Measurements from ENCODE around the gene MEST.
"Not testable (repeated sequence)": the region's sequence is repeated elsewhere in the genome, so short reads cannot be mapped to it uniquely, and the experiment has no call there.

Gene MEST

DNA sequence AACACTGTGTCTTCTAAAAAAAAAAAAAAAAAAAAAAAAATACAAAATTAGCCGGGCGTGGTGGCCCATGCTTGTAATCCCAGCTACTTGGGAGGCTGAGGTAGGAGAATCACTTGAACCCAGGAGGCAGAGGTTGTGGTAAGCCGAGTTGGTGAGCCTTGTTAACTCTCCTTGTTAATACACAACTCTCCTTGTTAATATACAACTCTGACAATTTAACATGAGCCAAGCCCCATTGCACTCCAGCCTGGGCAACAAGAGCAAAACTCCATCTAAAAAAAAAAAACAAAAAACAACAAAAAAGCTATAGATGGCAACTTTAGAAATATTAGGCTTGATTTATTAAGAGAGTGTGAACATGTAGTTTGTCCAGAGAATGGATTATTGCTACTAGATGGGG is 20.2 kb downstream of the MEST start:
- H3K27me3 ChIP-seq (ENCODE audit: control insufficient read depth, insufficient read depth, low read length); H3K36me3 ChIP-seq (ENCODE audit: control insufficient read depth, insufficient read depth, low read length); H3K4me3 ChIP-seq (ENCODE audit: low read length); H3K4me1 ChIP-seq (ENCODE audit: control insufficient read depth, insufficient read depth, low read length); H3K9me3 ChIP-seq (ENCODE audit: control insufficient read depth, low read length); H3K9ac ChIP-seq (ENCODE audit: low read length): not testable (repeated sequence)

DNA sequence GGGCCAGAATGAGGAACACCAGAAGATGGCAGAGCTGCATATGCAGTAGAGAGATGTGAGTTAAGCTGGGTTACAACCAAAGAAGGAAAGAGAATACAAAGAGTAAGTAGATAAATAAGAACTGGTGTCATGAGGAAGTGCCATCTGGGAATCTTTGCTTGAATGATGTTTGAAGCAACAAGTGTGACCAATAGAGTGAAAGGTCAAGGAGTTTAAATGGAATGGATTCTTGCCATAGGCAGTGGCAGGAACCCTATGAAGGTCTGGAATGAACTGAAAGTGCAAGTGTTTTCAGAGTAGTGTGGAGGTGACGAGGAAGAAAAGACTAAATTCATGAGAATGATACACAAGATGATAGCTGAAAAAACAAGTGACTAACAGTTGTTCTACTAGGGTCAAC is 21.6 kb downstream of the MEST start:
- Histone ChIP-seq H3K4me3 (ENCODE audit: low read length) (no peak overlapping the region), H3K36me3 (ENCODE audit: control insufficient read depth, insufficient read depth, low read length) (no peaks in the 10 kb centered on the region), H3K27me3 (ENCODE audit: control insufficient read depth, insufficient read depth, low read length) (no peaks in the 10 kb centered on the region), H3K4me1 (ENCODE audit: control insufficient read depth, insufficient read depth, low read length) (no peaks in the 10 kb centered on the region), H3K9me3 (ENCODE audit: control insufficient read depth, low read length) (no peaks in the 10 kb centered on the region), H3K9ac (ENCODE audit: low read length) (no peak overlapping the region)

DNA sequence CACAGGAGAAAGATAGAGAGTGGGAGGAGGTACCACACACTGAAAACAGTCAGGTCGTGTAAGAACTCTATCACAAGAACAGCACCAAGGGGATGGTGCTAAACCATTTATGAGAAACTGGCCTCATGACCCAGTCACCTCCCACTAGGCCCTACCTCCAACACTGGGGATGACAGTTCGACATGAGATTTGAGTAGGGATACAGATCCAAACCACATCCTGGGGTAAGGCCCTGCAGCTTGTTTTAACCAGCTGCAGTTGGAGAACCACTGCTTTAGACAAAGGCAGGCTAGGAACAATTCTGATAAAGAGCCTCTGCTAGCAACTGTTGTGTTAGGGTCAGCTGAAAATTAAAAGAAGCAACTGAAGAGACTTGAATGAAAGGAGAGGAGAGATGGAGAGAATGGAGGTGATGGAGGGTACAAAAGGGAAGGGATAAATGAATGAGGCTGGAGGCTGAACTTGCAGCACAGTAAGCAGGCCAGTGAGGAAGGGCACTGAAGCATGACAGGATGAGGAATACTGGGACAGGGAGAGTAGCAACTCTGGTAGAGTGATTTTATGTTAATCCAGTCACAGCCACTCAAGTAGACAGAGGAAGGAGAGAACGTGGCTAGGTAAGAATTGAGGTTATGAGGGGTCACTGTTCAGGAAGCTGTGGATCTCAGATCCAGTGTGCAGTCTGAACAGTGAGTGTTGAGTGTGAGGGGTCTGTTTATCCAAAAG is 23.6 kb downstream of the MEST start:
- H3K9me3 ChIP-seq (ENCODE audit: control insufficient read depth, low read length): no peaks in the 10 kb centered on the region
- H3K9ac ChIP-seq (ENCODE audit: low read length): no peak overlapping the region
- no peaks in the 10 kb centered on the region for H3K36me3 ChIP-seq (ENCODE audit: control insufficient read depth, insufficient read depth, low read length)
- H3K27me3 ChIP-seq (ENCODE audit: control insufficient read depth, insufficient read depth, low read length): no peaks in the 10 kb centered on the region
- no peak overlapping the region for H3K4me3 ChIP-seq (ENCODE audit: low read length)
- no peaks in the 10 kb centered on the region for H3K4me1 ChIP-seq (ENCODE audit: control insufficient read depth, insufficient read depth, low read length)

DNA sequence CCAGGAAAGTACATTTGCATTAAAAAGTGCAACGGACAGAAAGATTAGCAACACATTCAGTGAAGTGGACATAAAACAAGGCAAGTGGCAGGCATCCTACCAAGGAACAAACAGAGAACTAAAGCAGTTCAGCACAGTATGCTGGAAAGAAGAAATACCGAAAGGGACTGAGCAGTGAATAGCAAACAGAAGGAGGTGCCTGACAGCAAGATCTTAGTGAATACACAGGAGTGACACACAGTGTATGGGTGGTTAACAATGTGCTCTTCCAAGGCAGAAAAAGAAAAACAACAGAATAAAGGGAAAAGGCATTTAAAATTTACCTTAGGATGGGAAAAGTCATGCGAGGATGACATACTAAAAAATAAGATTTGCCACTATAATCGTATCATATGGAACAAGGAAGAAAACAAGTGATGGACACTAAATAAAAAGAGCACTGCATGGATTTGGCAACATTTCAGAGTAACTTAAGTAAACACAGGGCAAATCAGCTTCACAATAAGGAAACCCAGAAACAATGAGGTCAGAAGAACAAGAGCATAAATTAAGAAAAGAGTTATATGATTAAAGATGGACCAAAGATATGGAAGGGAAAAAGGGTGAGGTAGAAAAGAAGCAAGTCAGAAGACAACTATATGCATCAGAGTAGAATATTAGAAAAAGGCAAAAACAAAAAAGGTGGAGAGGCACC is 29.5 kb downstream of the MEST start:
- no peaks in the 10 kb centered on the region for H3K27me3 ChIP-seq (ENCODE audit: control insufficient read depth, insufficient read depth, low read length)
- H3K4me3 ChIP-seq (ENCODE audit: low read length): no peak overlapping the region
- H3K9ac ChIP-seq (ENCODE audit: low read length): no peak overlapping the region
- no peaks in the 10 kb centered on the region for H3K4me1 ChIP-seq (ENCODE audit: control insufficient read depth, insufficient read depth, low read length)
- no peaks in the 10 kb centered on the region for H3K36me3 ChIP-seq (ENCODE audit: control insufficient read depth, insufficient read depth, low read length)
- no peaks in the 10 kb centered on the region for H3K9me3 ChIP-seq (ENCODE audit: control insufficient read depth, low read length)

DNA sequence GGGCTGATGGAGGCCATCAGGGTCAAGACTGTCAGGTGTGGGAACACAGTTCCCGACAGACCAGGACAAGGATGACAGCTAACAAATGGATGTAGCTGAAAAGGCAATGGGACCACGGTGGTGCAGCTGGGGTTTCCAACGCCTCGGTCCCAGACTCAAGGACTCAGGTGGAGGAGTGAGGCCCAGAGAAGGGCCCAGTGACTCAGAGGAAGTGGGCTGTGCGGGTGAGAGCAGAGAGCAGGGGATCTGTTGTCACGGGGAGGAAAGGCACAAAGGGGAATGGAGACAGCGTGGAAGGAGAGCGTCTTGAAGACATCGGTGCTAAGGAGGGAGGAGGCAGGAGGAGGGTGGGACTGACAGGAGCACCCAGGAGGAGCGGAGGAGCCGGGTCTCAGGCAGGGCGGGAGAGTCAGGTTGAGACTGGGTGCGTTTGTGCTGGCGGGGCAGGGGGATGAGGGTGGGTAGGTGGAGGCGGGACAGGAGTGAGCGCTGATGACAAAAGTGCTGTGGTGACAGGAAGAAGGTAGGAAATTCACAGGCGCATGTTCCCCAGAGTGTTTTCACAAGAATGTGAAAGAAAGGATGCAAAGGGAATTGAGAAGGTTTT is 31.7 kb downstream of the MEST start:
- not testable (repeated sequence) for H3K4me3 ChIP-seq (ENCODE audit: low read length); H3K4me1 ChIP-seq (ENCODE audit: control insufficient read depth, insufficient read depth, low read length); H3K9me3 ChIP-seq (ENCODE audit: control insufficient read depth, low read length); H3K9ac ChIP-seq (ENCODE audit: low read length); H3K36me3 ChIP-seq (ENCODE audit: control insufficient read depth, insufficient read depth, low read length); H3K27me3 ChIP-seq (ENCODE audit: control insufficient read depth, insufficient read depth, low read length)

DNA sequence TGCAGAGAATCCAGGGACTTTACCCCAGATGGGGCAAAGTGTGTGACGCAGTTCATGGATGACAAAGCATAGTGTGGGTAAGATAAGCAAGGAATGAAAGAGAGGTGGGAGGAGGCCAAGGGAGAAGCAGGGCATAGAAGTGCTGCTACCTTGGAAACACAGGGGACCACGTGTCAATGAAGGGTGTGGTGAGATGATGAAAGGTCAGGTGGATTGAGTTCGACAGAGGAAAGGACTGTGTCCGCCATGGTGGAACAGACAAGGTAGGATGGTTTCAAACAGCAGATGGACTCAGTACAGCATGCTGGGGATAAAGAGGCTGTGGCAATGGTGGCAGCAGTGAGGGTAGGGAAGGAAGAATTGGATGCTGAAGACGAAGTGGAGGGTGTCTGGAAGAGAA is 32.7 kb downstream of the MEST start:
- Histone ChIP-seq H3K36me3 (ENCODE audit: control insufficient read depth, insufficient read depth, low read length) (no peaks in the 10 kb centered on the region), H3K9ac (ENCODE audit: low read length) (no peak overlapping the region), H3K4me3 (ENCODE audit: low read length) (no peak overlapping the region), H3K9me3 (ENCODE audit: control insufficient read depth, low read length) (no peaks in the 10 kb centered on the region), H3K4me1 (ENCODE audit: control insufficient read depth, insufficient read depth, low read length) (no peaks in the 10 kb centered on the region), H3K27me3 (ENCODE audit: control insufficient read depth, insufficient read depth, low read length) (no peaks in the 10 kb centered on the region)

DNA sequence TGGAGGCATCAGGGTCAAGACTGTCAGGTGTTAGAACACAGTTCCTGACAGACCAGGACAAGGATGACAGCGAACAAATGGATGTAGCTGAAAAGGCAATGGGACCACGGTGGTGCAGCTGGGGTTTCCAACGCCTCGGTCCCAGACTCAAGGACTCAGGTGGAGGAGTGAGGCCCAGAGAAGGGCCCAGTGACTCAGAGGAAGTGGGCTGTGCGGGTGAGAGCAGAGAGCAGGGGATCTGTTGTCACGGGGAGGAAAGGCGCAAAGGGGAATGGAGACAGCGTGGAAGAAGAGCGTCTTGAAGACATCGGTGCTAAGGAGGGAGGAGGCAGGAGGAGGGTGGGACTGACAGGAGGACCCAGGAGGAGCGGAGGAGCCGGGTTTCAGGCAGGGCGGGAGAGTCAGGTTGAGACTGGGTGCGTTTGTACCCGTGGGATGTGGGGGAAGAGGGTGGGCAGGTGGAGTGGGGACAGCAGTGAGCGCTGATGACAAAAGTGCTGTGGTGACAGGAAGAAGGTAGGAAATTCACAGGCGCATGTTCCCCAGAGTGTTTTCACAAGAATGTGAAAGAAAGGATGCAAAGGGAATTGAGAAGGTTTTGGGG is 36.0 kb downstream of the MEST start:
- not testable (repeated sequence) for H3K4me1 ChIP-seq (ENCODE audit: control insufficient read depth, insufficient read depth, low read length); H3K27me3 ChIP-seq (ENCODE audit: control insufficient read depth, insufficient read depth, low read length); H3K4me3 ChIP-seq (ENCODE audit: low read length); H3K36me3 ChIP-seq (ENCODE audit: control insufficient read depth, insufficient read depth, low read length); H3K9ac ChIP-seq (ENCODE audit: low read length); H3K9me3 ChIP-seq (ENCODE audit: control insufficient read depth, low read length)

DNA sequence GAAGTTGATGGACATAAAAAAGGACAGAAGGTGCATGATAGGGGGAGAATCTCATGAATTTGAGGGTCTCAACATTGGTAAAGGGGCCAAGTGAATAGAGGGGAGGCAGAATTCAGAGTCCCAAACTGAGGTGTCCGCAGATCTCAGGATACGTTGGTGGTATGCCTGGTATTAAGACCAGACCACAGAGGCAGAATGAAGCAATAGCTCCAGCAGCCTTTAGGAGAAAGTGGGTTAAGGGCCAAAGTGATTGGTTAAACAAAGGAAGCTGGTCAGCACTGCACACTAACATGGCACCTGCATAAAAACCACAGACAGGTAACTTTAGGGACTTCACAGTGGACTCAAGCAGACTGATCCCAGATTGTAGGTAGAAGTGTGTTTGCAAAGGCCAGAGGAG is 37.5 kb downstream of the MEST start:
- no peak overlapping the region for H3K4me3 ChIP-seq (ENCODE audit: low read length)
- no peaks in the 10 kb centered on the region for H3K27me3 ChIP-seq (ENCODE audit: control insufficient read depth, insufficient read depth, low read length)
- H3K9me3 ChIP-seq (ENCODE audit: control insufficient read depth, low read length): no peaks in the 10 kb centered on the region
- no peaks in the 10 kb centered on the region for H3K36me3 ChIP-seq (ENCODE audit: control insufficient read depth, insufficient read depth, low read length)
- H3K4me1 ChIP-seq (ENCODE audit: control insufficient read depth, insufficient read depth, low read length): no peaks in the 10 kb centered on the region
- H3K9ac ChIP-seq (ENCODE audit: low read length): no peak overlapping the region

DNA sequence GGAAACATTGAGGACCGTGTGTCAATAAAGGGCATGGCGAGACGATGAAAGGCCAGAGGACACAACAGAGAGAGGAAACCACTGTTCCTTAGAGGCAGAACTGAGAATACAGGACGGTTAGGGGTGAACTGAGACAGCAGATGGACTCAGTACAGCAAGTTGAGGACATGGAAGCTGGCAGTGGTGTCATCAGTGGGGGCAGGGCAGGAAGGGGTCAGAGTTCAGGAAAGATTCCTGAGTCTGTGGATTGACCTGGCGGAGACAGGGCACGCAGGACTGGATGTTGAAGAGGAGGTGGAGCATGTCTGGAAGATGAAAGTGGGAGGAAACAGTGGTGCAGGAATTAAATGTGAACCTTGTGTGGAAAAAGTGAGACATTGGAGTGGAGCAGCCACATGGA is 46.0 kb downstream of the MEST start:
- not testable (repeated sequence) for H3K36me3 ChIP-seq (ENCODE audit: control insufficient read depth, insufficient read depth, low read length); H3K27me3 ChIP-seq (ENCODE audit: control insufficient read depth, insufficient read depth, low read length); H3K9ac ChIP-seq (ENCODE audit: low read length); H3K9me3 ChIP-seq (ENCODE audit: control insufficient read depth, low read length); H3K4me3 ChIP-seq (ENCODE audit: low read length); H3K4me1 ChIP-seq (ENCODE audit: control insufficient read depth, insufficient read depth, low read length)

DNA sequence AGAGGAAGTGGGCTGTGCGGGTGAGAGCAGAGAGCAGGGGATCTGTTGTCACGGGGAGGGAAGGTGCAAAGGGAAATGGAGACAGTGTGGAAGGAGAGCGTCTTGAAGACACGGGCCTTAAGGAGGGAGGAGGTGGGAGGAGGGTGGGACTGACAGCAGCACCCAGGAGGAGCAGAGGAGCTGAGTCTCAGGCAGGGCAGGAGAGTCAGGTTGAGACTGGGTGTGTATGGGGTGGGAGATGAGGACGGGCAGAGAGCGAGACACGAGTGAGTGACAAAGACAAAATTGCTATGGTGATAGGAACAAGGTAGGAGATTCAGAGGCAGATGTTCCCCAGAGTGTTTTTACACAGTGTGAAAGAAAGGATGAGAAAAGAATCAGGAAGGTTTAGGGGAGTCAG is 49.4 kb downstream of the MEST start:
- not testable (repeated sequence) for H3K9ac ChIP-seq (ENCODE audit: low read length); H3K9me3 ChIP-seq (ENCODE audit: control insufficient read depth, low read length); H3K4me3 ChIP-seq (ENCODE audit: low read length); H3K4me1 ChIP-seq (ENCODE audit: control insufficient read depth, insufficient read depth, low read length); H3K27me3 ChIP-seq (ENCODE audit: control insufficient read depth, insufficient read depth, low read length); H3K36me3 ChIP-seq (ENCODE audit: control insufficient read depth, insufficient read depth, low read length)

DNA sequence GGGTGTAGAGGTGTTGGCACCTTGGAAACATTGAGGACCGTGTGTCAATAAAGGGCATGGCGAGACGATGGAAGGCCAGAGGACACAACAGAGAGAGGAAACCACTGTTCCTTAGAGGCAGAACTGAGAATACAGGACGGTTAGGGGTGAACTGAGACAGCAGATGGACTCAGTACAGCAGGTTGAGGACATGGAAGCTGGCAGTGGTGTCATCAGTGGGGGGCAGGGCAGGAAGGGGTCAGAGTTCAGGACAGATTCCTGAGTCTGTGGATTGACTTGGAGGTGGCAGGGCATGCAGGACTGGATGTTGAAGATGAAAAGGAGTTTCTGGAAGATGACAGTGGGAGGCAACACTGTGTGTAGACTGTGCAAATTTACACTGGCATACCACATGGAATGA is 50.4 kb downstream of the MEST start:
- not testable (repeated sequence) for H3K9me3 ChIP-seq (ENCODE audit: control insufficient read depth, low read length); H3K27me3 ChIP-seq (ENCODE audit: control insufficient read depth, insufficient read depth, low read length); H3K9ac ChIP-seq (ENCODE audit: low read length); H3K4me1 ChIP-seq (ENCODE audit: control insufficient read depth, insufficient read depth, low read length); H3K36me3 ChIP-seq (ENCODE audit: control insufficient read depth, insufficient read depth, low read length); H3K4me3 ChIP-seq (ENCODE audit: low read length)

DNA sequence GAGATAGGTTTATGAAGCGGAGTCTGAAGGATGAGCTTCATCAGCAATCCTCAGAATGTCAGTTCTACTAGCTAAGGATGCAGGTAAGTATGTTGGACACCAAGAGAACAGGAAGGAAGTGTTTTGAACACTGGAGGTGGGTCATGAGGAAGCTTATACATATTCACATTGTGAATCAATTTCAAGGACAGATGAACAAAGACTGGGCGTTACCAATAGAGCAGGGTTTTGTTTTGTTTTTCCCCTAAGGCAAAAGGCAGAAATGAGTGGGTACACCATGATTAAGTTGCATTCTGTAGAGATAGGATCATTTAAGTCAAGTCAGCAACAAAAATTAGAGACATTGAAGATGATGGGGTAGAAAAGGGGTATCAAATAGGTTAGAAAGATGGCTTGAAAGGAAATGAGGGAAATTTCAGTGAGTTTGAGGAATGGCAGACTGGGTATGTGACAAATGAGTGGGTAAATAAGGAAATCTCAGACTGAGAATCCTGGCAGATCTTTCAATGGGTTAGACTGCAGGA is 51.7 kb downstream of the MEST start:
- Histone ChIP-seq H3K4me1 (ENCODE audit: control insufficient read depth, insufficient read depth, low read length) (no peaks in the 10 kb centered on the region), H3K9ac (ENCODE audit: low read length) (no peak overlapping the region), H3K9me3 (ENCODE audit: control insufficient read depth, low read length) (no peaks in the 10 kb centered on the region), H3K36me3 (ENCODE audit: control insufficient read depth, insufficient read depth, low read length) (no peaks in the 10 kb centered on the region), H3K4me3 (ENCODE audit: low read length) (no peak overlapping the region), H3K27me3 (ENCODE audit: control insufficient read depth, insufficient read depth, low read length) (no peaks in the 10 kb centered on the region)

Measured in mucosa of stomach (tissue), 1 donor.